ENCODE measurements around the gene TMEM132A.

The TMEM132A gene

DNA sequence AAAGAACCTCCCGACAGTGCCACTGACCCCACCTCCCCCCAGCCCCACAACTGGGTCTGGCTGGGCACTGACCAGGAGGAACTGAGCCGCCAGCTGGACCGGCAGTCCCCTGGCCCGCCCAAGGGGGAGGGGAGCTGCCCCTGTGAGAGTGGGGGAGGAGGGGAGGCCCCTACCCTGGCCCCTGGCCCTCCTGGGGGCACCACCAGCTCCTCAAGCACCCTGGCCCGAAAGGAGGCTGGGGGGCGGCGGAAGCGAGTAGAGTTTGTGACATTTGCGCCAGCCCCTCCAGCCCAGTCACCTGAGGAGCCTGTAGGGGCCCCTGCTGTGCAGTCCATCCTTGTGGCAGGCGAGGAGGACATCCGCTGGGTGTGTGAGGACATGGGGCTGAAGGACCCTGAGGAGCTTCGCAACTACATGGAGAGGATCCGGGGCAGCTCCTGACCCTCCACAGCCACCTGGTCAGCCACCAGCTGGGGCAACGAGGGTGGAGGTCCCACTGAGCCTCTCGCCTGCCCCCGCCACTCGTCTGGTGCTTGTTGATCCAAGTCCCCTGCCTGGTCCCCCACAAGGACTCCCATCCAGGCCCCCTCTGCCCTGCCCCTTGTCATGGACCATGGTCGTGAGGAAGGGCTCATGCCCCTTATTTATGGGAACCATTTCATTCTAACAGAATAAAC, 12.3 kb downstream of the TMEM132A start:
- DNase-seq, result no peak

DNA sequence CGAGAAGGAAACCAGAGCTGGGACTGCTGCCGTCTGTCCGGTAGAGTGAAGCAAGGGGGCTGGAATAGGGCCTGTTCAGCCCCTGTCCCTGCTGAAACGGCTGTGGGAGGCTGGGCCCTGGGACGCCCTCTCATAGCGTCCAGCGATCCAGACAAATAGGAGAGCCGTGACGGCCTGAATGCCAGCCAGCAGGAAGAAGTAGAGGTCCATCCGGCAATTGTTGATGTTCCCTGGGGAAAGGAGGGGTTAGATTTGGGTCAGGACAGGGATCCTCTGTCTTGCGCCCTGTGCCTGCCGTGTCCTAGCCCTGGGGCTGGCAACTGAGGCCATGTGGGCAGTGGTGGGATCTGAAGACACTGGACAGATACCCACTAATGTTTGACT, 12.9 kb downstream of the TMEM132A start:
- DNase-seq, result no peak

DNA sequence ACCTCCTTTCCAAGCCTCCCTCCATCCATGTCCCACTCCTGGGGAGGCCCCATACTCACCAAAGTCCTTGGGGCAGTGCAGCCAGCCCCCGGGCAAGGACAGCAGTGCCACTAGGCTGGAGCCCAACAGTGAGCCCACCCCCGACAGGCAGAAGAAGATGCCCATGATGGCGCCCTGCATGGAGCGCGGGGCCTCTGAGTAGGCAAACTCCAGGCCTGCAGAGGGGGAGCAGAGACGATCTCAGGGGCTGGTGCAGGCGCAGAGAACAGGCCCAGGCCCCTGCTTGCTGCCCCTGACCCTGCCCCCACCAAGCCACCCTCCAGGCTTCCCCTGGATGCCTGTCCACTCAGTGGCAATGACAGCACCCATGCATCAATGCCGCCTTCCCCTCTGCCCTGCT, 13.6 kb downstream of the TMEM132A start:
- DNase-seq, result no peak

DNA sequence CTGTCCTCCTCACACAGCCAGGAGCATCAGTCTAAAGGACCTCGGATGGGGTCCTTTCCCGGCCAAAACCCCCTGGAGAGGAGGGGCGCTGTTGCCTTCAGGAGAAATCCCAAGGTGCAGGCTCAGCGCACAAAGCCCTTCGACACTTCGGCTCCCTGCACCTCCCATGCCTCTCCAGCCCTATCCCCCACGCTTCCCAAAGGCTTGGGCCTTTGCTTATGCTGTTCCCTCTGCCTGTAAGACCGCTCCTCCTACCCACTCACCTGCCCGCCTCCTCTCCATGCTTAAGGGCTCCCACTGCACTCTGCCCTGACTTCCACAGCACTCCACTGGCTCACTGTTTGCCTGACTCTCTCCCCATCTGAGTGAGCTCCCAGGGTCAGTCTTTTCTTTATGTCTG, 14.2 kb downstream of the TMEM132A start:
- DNase-seq, result no peak

DNA sequence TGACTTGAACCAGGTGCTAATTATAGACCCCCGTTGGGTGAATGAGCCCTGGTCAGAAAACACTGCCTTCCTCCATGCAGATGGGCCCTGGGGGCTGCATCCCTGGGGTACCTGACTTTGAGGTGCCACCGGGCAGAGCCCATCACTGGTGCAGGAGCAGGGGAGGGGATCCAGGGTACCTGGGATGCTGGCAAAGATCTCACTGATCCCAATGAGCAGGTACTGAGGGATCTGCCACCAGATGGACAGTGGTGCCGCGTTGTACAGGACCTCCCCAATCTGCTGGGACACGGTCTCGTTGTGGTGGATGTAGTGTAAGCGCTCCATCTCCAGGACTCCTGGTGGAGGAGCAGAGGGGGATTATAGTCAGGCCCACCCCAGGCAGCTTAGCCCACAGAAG, 15.0 kb downstream of the TMEM132A start:
- no peak for DNase-seq

DNA sequence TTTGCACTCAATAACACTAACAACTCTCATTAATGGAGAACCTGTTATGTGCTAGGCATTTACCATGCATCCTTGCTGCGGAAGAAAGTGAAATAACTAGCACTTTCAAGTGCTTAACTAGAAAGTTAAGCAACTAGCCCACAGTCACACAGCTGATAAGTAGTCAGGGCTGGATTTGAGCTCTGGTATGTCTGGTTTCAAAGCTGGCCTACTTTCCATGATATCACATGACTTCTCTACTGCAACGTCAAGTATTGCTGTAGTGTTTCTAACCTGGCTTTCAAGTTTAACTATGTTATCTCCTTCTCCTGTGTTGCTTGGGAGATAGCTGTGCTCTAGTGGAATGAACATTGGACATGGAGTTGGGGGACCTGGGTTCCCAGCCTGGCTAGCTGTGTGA, 15.6 kb downstream of the TMEM132A start:
- DNase-seq, result peak in 1 of 58 donors; percentile 13

DNA sequence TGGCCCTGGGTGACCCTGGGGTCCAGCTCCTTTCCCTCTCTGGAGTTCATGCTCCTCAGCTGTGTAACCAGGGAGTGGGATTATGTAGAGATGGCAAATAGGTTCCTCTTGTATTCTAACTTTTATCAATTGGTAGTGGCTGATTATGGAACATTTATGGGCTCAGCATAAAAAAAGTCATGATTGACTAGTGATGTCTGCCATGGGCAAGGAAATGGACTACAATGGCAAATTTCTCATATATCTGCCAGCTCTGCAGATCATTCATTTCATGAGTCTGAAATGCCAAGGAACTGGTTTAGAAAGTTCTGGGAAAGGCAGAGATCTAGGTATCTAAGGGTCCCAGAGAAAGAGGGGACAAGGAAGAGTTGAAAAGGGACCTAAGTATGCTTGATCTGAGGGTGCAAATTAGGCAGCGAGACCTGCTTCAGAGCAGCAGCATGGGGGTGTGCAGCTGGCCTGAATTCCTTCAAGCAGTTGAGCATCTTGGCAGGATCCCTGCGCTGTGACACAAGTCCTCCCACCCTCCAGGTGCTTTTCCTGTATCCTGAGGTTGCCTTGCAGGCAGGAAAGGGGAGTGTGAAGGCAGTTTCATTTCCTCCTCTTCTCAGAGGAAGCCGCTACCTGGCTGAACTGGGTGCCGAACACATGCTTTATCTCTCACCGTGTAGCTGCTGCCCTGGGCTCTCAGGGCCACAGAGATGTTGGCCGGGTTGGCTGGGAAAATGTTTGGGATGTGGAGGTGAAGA, 17.3 kb downstream of the TMEM132A start:
- DNase-seq, result peak in 1 of 58 donors; percentile 14

DNA sequence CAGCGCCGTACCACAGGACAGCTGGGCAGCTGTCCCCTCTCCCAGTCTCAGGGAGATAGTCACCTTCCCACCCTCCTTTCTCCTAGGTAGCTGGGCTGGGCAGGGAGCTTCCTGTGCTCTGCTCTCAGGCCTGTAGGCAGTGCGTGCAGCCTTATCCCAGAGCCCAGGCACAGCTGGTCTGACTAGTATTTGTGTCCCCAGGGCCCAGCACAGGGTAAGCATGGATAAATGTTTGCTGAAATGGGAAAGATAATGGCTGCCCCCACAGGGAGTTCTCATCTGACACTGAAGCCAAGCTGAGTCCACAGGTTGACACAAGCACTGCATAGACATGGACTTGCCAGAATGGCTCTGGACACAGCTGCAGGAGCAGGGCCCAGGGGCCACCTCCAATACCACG, 18.0 kb downstream of the TMEM132A start:
- no peak for DNase-seq

DNA sequence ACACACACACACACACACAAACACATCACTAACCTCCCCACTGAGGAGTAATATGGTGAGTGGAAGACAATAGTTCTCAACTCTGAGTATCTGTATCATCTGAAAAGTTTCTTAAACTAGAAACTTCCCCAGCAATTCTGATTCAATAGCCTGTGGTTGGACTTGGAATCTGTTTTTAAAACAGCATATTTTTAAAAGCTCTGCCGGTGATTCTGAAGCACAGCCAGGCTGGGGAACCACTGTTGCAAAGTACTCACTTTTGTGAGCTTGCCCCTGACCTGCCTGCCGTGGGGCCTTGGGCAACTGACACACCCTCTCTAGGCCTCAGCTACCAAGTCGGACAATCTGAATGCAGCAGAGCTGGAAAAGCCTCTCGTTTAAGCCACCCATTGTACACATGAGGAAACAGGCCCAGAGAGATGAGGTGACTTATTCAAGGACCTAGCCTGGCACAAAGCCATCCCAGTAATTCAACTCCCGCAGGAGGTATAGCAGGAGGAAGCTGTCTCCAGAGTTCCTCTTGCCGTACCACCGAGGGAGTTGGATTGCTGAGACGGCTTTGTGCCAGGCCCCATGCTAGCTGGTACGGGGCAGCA, 18.8 kb downstream of the TMEM132A start:
- no peak for DNase-seq

DNA sequence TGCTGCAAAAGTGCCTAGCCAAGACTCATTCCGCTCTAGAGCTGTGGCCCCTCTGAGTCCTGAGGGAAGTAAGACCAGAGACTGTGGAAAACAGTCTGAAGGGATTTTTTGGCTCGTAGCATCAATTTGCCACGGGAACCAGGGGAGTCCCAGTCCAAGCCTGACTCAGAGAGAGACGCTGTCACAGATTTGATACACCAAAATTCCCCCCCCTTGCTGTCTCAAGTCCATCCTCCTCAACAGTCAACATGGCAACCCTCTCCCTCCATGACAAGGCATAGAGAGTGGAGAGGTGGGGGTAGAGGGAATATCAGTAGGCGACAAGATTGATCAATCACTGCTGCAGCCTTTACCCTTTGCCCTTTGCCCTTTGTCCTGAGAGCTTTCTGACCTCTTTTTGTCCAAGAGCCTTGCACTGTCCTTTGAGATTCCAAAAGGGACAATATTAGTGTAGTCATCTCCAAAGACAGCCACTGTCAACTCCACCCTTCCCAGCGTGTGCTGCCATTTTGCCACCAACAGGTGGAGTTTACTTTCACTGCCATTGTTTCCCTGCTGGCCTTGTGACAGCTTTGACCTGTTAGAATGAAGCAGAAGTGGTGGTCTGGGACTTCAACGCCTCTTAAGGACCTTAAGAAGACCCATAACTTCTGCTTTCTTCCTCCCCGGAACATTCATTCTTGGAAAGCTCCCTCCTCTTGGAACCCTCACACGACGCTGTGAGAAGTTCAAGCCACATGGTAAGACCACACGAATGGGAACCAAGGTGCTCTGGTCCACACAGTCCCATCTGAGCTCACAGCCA, 20.4 kb downstream of the TMEM132A start:
- no peak for DNase-seq

DNA sequence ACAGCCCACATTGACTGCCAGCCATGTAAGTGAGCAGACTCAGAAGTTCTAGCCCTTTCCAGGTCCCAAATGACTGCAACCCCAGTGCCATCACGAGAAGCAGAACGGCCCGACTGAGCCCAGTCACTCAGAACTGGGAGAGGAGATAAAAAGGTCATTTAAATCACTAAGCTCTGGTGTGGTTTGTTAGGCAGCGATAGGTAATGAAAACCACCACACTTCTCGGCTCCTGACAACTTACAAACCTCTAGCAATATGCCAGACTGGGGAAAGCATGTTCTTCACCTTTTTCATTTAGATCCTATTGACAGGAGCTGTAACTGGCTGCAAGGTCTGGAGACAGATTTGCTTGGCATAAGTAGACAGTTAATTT, 21.0 kb downstream of the TMEM132A start:
- DNase-seq, result no peak

DNA sequence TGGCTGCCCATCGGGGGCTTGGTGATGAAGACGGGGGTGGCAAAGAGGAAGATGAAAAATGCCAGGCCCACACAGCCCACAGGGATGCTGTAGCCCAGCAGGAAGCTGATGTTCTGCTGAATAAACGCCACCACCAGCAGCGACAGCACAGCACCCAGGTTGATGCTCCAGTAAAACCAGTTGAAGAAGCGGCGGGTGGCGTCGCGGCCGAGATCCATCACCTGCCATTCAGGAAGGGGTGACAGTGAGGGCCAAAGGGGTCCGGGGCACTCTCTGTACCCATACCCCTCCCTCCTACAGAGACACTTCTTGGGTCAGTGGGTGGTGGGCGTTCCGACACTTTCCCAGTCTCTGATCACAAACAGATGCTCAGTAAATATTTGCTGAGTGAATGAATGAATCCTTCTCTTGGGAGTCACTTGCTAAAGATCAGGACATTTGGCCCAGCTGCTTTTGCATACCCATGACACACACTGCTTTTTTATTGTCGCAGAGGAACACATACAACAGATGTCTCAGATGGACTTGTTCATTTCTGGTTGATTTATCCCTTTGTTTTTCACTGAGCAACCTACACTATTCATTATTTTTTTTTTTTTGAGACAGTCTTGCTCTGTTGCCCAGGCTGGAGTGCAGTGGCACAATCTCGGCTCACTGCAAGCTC, 22.5 kb downstream of the TMEM132A start:
- DNase-seq, result no peak

DNA sequence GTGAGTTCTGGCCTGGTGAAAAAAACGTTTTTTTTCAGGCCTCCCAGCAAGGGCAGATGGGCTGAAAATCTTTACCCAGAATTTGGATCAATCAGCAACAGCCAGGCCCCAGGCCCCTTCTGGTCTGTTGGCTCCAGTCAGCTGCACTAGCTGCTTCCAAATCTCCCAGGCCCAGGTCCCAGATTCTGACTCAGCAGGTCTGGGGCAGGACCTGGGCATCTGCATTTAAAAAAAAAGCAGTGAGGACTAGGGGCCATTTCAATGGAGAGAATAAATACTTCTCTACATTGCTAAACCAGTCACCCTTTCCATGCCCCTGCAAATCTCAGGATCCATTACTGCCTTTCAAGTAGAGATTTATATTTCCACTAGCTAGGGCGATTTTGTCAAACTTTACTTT, 23.4 kb downstream of the TMEM132A start:
- peak in 21 of 58 donors; percentile 11 to 68 (median 30) for DNase-seq

DNA sequence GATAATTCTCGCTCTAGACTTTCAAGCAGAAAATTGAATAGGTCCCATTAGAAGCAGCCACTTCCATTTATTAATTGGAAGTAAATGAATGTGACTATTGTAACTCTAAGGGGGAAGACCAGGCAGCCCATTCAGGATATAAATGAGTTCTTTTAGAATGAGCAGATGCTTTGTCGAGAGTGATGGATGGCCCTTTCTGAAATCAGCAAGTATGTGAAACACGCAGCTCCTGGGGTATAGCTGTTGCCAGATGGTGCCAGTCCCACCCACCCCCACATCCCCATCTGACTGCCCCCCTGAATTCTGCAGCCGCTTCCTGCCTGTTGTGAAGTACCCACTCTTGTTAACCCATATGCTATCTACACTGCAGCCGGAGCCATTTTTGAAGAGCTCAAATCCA, 24.0 kb downstream of the TMEM132A start:
- peak in 4 of 58 donors; percentile 18 to 70 (median 20) for DNase-seq

DNA sequence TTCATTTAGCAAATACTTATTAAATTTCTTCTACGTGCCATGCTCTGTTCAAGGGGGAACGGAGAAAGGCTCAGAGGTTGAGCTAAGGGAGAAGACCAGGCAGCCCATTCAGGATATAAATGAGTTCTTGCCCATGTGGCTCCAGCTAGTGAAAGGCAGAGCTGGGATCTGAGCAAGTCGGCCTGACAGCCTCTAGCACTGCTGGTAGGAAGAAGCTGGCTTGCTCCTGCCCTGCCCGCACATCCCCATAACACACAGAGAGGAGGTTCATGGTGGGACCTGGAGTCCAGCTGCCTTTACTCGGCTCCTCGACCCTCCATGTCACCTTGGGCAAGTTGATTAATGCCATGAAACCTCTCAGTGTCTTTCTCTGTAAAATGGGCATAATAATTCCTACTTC, 25.8 kb downstream of the TMEM132A start:
- no peak for DNase-seq

DNA sequence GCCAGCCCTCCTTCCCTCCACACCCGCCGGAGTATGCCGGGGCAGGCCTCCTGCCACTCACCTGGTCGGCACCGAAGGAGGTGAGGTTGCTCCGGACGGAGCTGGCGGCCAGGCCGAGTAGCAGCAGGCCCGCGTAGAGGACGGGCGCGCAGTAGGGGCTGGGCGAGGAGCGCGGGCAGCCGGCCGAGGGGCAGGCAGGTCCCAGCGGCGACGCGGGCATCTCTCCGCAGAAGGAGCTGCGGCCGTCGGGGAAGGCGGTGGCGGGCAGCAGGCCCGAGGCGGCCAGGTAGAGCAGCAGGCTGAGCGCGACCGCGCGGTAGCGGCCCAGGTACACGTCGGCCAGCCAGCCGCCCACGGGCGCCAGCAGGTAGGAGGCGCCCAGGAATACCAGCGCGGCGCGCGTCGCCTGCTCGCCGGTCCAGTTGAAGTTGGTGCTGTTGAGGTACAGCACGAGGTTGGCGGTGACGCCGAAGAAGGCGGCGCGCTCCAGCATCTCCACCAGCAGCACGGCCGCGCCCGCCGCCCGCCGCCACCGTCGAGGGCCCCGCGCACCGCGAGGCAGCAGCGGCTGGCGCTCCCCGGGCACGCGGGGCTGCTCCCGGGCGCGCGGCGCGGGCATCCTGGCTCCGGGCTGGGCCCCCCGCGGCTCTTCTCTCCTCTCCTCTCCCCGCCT, 26.8 kb downstream of the TMEM132A start:
- DNase-seq, result no peak

DNA sequence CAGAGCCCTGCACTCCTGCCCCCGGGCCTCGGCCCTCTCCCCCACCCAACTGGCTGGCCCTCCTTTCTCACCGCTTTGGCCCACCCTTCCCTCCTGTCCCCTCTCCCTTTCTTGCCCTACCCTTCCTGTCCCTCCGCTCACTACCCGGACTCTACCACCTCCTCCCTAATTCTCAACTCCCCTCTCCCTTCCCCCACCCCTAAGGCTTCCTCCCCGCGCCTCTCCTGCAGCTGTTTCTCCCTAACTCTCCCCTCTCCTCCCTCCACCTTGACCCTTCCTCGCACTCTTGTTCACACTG, 27.3 kb downstream of the TMEM132A start:
- no peak for DNase-seq

DNA sequence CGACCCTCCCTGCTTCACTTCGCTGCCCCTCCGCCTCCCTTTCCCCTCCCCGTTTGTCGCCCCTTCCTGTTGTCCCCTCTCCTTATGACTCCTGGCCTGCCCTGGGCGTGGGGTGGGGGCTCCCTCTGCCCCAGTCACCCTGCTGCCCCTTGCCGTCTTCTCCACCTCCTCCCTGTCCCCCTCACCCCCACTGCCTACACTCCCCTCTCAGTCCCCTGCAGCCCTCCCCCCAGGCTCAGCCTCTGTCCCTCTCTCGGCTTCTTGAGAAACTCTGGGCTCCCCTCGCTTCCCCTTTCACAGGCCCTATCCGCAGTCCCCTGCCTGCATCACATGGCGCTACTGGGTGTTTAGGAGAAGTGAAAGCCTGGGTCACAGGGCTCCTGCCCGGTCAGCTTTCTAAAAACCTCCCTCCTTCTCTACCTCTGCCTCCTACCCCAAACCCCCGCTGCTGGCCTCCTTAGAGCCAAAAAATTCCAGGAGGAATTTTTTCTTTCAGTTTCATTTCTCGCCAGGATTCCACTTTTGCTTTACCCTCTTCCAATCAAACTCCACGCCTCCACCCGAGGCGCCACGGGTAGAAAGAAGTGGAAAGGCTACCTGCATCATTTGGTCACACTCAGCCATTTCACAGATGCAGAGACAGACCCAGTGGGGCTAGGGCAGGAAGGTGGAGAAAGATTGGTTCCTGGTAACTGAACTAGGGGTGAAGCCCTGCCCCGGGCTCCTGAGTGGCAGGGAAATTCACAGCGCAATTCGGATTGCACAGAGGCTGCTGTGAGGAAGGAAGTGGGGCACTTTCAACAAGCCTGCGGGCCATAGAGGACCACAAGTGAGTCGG, 27.9 kb downstream of the TMEM132A start, which contains the start of gene SLC15A3:
TSS of gene SLC15A3 (minus strand) at position 273 of the 838 bp plus-strand sequence. CDS start 625 bp downstream, outside the sequence.
- DNase-seq, result peak in 24 of 58 donors; percentile 17 to 55 (median 38)

DNA sequence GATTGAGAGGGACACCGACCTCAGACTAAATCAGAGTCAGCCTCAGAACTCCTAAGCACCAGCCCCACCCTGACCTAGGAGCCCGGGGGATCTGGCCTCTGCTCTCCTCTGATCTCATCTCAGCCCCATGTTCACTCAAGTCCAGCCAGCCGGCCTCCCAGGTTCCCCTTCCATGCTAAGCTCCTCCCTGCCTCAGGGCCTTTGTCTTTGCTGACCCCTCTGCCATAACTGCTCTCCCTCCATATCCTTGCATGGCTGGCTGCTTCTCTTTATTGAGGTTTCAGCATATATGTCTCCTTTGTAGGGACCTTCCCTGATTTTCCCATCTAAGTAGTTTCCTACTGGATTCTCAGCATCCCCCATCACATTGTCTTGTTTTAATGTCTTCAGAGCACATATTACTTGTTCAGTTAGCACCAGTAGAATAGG, 28.5 kb downstream of the TMEM132A start:
- no peak for DNase-seq

DNA sequence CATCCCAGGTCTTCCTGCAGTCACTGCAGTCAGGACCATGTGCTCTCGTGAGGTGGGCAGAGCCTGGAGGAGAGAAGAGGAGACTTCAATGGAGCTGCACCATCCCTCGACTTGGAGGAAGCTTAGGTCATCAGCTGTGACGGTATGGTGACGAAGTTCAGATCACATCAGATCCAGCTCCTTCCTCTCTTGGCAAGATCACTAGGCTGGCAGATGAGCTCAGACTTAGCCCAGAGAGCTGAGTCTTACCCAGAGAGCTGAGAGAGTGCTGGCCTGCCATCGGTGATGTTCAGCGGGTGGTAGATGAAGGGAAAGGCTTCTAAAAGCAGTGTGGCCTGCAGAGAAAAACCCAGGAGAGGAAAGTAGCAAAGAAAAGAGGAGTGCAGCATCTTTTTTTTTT, 29.5 kb downstream of the TMEM132A start:
- DNase-seq, result no peak
